DOHH2 (cell line): ENCODE measurements around the gene PHF2.

Experiments used
- H3F3A ChIP-seq: fragments of 200-600 bp; sonication (generic), shearing (Covaris generic); 2 replicates; pipeline ENCODE4 v1.6.0; 2016; ENCODE audit warnings: antibody characterized with exemption, mild to moderate bottlenecking; ENCODE audit not compliant: control insufficient read depth, insufficient read depth
- H3K27ac ChIP-seq: fragments of 200-600 bp; sonication (generic); 2 replicates; pipeline ENCODE4 v1.5.1; 2014; ENCODE audit warnings: low read depth, mild to moderate bottlenecking, low read length, moderate library complexity
- H3K27me3 ChIP-seq: fragments of 200-600 bp; sonication (generic); 2 replicates; pipeline ENCODE4 v1.6.1; 2014; ENCODE audit warnings: mild to moderate bottlenecking, low read length, mixed read lengths; ENCODE audit not compliant: control insufficient read depth
- H3K36me3 ChIP-seq: fragments of 200-600 bp; sonication (generic); 2 replicates; pipeline ENCODE4 v1.6.1; 2014; ENCODE audit warnings: mild to moderate bottlenecking, low read length, moderate library complexity, mixed read lengths; ENCODE audit not compliant: control insufficient read depth
- H3K4me1 ChIP-seq: fragments of 200-600 bp; sonication (generic); 2 replicates; pipeline ENCODE4 v1.6.1; 2014; ENCODE audit warnings: mild to moderate bottlenecking, low read length, mixed read lengths; ENCODE audit not compliant: control insufficient read depth
- H3K4me2 ChIP-seq: fragments of 200-600 bp; sonication (generic); 2 replicates; pipeline ENCODE4 v1.6.0; 2014; ENCODE audit warnings: mild to moderate bottlenecking, low read length, moderate library complexity
- H3K4me3 ChIP-seq: fragments of 200-600 bp; sonication (generic); 2 replicates; pipeline ENCODE4 v1.5.1; 2014; ENCODE audit warnings: mild to moderate bottlenecking, low read length, mixed read lengths
- H3K79me2 ChIP-seq: fragments of 200-600 bp; sonication (generic); 2 replicates; pipeline ENCODE4 v1.6.1; 2014; ENCODE audit warnings: mild to moderate bottlenecking, low read length, mixed read lengths; ENCODE audit not compliant: control insufficient read depth
- H3K9me2 ChIP-seq: fragments of 200-600 bp; sonication (generic); replicated peaks from 2 replicates; pipeline ENCODE4 v1.6.1; 2014; ENCODE audit warnings: mild to moderate bottlenecking, low read length, mixed read lengths; ENCODE audit not compliant: control insufficient read depth
- H3K9me3 ChIP-seq: fragments of 200-600 bp; sonication (generic); 2 replicates; pipeline ENCODE4 v1.6.1; 2014; ENCODE audit warnings: antibody characterized with exemption, low read length, mixed read lengths; ENCODE audit not compliant: control insufficient read depth, insufficient read depth
- H4K20me1 ChIP-seq: fragments of 200-600 bp; sonication (generic); 2 replicates; pipeline ENCODE4 v1.6.0; 2014; ENCODE audit warnings: low read depth, mild to moderate bottlenecking, antibody characterized with exemption, low read length, moderate library complexity; ENCODE audit not compliant: control insufficient read depth, insufficient read depth
- EZH2phosphoT487 ChIP-seq: fragments of 200-600 bp; sonication (generic); IDR thresholded peaks from 2 replicates; pipeline ENCODE4 v1.6.1; 2017; ENCODE audit warnings: borderline replicate concordance, mild to moderate bottlenecking, antibody characterized with exemption, low read length, moderate library complexity, mixed read lengths
- TF ChIP-seq, protein P1 (sequence below): fragments of 200-600 bp; sonication (generic); IDR thresholded peaks from one replicate; pipeline ENCODE4 v1.5.1; 2014; ENCODE audit warnings: antibody characterized with exemption, mild to moderate bottlenecking, low read depth, low read length; ENCODE audit not compliant: poor library complexity, severe bottlenecking

PHF2 gene

DNA sequence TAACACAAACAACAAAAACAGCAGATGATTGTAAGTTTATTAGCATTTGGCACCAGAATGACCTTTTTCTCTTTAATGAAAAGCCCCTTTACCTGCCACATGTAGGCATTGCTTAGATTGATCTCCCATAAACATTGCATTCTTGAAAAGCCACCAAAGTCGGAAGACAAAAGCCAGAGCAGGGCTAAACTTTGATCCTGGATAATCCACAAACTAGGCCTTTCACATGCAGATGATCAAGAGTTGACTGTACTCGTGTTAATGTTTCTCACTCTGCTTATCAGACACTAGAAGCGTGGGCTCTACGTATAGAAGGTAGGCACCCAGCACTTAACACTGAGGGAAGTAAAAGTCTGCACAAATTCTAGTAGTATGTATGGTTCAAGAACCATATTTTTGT is 21.0 kb upstream of the PHF2 start:
- peaks cover 4% of the 10 kb centered on the region; the same call in 1 of the 2 replicates for H3F3A ChIP-seq
- no peak overlapping the region for H3K4me3 ChIP-seq
- no peaks in the 10 kb centered on the region for H4K20me1 ChIP-seq
- H3K4me1 ChIP-seq: no peaks in the 10 kb centered on the region
- H3K36me3 ChIP-seq: peaks cover 94% of the 10 kb centered on the region
- H3K9me3 ChIP-seq: no peaks in the 10 kb centered on the region
- H3K27ac ChIP-seq: no peak overlapping the region
- H3K27me3 ChIP-seq: no peaks in the 10 kb centered on the region
- H3K9me2 ChIP-seq: no peaks in the 10 kb centered on the region
- TF ChIP-seq EZH2phosphoT487: no peak
- TF ChIP-seq, protein P1, sequence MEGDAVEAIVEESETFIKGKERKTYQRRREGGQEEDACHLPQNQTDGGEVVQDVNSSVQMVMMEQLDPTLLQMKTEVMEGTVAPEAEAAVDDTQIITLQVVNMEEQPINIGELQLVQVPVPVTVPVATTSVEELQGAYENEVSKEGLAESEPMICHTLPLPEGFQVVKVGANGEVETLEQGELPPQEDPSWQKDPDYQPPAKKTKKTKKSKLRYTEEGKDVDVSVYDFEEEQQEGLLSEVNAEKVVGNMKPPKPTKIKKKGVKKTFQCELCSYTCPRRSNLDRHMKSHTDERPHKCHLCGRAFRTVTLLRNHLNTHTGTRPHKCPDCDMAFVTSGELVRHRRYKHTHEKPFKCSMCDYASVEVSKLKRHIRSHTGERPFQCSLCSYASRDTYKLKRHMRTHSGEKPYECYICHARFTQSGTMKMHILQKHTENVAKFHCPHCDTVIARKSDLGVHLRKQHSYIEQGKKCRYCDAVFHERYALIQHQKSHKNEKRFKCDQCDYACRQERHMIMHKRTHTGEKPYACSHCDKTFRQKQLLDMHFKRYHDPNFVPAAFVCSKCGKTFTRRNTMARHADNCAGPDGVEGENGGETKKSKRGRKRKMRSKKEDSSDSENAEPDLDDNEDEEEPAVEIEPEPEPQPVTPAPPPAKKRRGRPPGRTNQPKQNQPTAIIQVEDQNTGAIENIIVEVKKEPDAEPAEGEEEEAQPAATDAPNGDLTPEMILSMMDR: no peak
- no peak overlapping the region for H3K4me2 ChIP-seq
- H3K79me2 ChIP-seq: no peaks in the 10 kb centered on the region

DNA sequence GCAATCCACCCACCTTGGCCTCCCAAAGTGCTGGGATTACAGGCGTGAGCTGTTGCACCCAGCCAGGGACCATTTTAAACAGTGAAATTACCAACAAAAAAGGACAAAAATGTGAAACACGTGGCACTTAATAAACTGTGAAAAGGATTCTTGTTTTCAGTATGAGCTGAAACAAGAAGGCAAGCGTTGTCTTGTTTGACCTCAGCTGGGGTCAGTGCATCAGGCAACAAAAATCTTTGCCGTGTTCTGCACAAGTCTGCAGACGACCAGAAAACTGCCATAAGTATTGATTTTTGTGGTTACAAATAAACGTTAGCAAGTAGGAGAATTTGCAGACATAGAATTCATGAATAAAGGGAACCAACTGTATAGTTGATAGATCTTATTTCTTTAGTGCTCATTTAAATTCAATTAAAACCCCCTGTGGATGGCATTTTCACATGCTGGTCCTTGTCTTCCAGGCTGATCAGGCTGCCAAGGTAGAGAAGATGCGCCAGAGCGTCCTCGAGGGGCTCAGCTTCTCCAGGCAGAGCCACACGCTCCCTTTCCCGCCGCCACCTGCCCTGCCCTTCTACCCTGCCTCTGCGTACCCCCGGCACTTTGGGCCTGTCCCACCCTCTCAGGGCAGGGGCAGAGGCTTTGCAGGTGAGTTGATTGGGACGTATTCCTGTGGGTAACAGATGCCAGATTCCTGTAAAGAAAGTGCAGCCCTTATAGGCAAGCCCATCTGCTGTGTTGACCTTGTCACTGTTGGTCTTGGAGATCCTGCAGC is 18.8 kb upstream of the PHF2 start:
- Histone ChIP-seq H3K36me3 (peaks cover 89% of the 10 kb centered on the region), H4K20me1 (no peaks in the 10 kb centered on the region), H3K27me3 (no peaks in the 10 kb centered on the region), H3K27ac (no peak overlapping the region), H3K9me2 (no peaks in the 10 kb centered on the region), H3K79me2 (no peaks in the 10 kb centered on the region), H3K9me3 (no peaks in the 10 kb centered on the region), H3K4me1 (no peaks in the 10 kb centered on the region), H3K4me2 (no peak overlapping the region), H3F3A (peaks cover 8% of the 10 kb centered on the region), H3K4me3 (no peak overlapping the region)
- TF ChIP-seq, protein P1: no peak
- no peak for TF ChIP-seq EZH2phosphoT487

DNA sequence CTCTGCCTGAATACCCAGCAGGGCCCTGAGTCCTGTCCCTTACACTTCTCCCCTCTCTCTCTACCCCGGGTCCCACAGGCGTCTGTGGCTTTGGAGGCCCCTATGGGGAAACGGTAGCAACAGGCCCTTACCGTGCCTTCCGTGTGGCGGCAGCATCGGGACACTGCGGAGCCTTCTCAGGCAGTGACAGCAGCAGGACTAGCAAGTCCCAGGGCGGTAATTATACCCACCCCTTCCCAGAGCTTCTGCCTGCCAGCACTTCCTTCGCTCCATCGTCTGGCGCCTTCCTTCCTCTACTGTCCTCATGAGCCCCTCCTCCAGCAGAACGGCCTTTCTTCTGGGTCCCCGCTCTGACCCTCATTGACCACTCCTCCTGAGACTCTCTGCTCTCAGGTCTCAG is 17.9 kb upstream of the PHF2 start:
- no peaks in the 10 kb centered on the region for H3K27me3 ChIP-seq
- TF ChIP-seq EZH2phosphoT487: no peak
- TF ChIP-seq, protein P1: no peak
- peaks cover 89% of the 10 kb centered on the region for H3K36me3 ChIP-seq

More for the DNA sequence above, 17.9 kb upstream of the PHF2 start:
- no peak overlapping the region for H3K27ac ChIP-seq
- no peaks in the 10 kb centered on the region for H3K9me2 ChIP-seq
- no peaks in the 10 kb centered on the region for H3K79me2 ChIP-seq
- peaks cover 9% of the 10 kb centered on the region for H3F3A ChIP-seq
- H4K20me1 ChIP-seq: no peaks in the 10 kb centered on the region
- H3K4me2 ChIP-seq: no peak overlapping the region
- no peak overlapping the region for H3K4me3 ChIP-seq
- no peaks in the 10 kb centered on the region for H3K4me1 ChIP-seq
- H3K9me3 ChIP-seq: no peaks in the 10 kb centered on the region
